ENCODE results near the gene MGAT3.
"Not testable (repeated sequence)": the region's sequence is repeated elsewhere in the genome, so short reads cannot be mapped to it uniquely, and the experiment has no call there.

The MGAT3 gene

DNA sequence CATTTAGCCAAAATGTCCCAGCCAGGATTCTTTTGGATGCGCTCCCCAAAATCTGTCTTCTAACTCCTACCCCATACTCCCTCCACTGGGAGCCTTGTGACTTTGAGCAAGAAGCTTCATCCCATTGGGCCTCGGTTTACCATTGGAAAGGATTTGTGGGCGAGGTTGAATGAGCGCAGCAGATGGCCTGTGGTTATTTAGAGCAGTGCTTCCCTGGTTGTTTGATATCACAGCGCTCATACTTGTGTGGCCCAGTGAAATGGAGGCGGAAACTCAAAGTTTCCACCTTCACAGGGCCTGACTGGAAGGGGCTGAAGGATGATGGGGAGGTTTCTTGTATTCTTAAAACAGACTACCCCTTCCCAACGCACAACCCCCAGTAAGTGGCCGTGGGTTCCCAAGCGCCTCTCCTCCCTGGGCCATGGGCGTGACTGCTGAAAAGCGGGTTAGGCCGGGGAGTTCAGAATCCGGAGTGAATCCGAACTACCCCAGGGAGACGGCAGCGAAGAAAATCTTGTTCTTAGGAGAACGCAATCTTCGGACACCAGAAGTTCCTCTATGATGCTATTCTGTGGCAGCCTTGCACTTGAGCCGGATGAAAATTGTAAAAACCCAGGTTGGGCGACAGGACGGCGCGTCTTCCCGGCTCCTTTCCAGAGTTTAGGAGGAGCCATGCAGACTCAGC lies 62.3 kb downstream of the MGAT3 start:
- DNase-seq = no peak

DNA sequence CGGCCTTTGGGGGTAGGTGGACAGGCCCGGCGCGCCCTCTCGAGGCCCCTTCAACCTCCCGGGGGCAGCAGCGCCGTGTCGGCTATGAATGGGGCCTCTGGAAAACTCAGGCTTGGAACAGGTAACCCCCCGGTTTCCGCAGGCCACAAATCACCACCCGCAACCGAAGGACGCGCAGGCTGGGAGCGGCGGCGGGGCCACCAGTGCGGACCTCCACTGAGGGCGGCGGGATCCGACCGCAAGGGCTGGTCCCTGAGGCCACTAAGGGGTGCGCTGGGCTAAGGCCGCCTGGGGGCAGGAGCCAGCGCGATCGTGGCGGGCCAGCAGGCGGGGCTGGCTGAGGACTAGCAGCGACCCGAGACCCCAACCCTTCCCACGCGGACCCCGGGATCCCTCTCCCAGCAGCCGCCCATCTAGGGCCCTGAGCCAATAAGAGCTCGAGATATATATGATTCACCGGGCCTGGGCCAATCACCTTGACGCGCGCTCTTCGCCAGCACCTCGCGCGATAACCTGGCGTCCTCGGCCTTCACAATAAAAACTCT lies 62.9 kb downstream of the MGAT3 start:
- DNase-seq = peak; percentile 96

DNA sequence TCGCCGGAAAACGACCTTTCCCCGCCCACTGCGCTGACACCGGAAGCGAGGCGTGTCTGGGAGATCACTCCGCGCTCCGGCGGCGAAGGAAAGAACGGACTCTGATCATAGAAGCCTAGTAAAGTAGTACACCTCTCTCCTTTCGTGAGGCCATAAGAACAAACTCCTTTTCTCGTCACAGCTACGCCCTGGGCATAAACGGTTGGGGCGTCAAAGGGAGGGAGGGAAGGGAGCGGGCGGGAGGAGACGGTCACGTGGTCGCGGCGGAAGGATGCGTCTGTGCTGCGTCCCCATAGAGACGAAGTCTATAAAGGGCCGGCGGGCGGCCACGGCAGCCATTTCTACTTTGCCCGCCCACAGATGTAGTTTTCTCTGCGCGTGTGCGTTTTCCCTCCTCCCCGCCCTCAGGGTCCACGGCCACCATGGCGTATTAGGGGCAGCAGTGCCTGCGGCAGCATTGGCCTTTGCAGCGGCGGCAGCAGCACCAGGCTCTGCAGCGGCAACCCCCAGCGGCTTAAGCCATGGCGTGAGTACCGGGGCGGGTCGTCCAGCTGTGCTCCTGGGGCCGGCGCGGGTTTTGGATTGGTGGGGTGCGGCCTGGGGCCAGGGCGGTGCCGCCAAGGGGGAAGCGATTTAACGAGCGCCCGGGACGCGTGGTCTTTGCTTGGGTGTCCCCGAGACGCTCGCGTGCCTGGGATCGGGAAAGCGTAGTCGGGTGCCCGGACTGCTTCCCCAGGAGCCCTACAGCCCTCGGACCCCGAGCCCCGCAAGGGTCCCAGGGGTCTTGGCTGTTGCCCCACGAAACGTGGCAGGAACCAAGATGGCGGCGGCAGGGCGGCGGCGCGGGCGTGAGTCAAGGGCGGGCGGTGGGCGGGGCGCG lies 63.7 kb downstream of the MGAT3 start, which contains the start of gene ATF4:
TSS of gene ATF4 (plus strand) at position 337 of the 880 bp plus-strand sequence. CDS start 884 bp downstream, outside the sequence.
- DNase-seq = peak; percentile 75

DNA sequence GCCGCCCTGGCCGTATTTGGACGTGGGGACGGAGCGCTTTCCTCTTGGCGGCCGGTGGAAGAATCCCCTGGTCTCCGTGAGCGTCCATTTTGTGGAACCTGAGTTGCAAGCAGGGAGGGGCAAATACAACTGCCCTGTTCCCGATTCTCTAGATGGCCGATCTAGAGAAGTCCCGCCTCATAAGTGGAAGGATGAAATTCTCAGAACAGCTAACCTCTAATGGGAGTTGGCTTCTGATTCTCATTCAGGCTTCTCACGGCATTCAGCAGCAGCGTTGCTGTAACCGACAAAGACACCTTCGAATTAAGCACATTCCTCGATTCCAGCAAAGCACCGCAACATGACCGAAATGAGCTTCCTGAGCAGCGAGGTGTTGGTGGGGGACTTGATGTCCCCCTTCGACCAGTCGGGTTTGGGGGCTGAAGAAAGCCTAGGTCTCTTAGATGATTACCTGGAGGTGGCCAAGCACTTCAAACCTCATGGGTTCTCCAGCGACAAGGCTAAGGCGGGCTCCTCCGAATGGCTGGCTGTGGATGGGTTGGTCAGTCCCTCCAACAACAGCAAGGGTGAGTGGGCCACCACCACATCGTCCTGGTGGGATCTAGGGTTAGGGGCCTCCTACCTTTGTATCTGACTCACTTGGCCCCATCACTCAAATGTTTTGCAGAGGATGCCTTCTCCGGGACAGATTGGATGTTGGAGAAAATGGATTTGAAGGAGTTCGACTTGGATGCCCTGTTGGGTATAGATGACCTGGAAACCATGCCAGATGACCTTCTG lies 64.5 kb downstream of the MGAT3 start:
- not testable (repeated sequence) for DNase-seq

DNA sequence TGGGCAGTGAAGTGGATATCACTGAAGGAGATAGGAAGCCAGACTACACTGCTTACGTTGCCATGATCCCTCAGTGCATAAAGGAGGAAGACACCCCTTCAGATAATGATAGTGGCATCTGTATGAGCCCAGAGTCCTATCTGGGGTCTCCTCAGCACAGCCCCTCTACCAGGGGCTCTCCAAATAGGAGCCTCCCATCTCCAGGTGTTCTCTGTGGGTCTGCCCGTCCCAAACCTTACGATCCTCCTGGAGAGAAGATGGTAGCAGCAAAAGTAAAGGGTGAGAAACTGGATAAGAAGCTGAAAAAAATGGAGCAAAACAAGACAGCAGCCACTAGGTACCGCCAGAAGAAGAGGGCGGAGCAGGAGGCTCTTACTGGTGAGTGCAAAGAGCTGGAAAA lies 65.3 kb downstream of the MGAT3 start:
- not testable (repeated sequence) for DNase-seq

DNA sequence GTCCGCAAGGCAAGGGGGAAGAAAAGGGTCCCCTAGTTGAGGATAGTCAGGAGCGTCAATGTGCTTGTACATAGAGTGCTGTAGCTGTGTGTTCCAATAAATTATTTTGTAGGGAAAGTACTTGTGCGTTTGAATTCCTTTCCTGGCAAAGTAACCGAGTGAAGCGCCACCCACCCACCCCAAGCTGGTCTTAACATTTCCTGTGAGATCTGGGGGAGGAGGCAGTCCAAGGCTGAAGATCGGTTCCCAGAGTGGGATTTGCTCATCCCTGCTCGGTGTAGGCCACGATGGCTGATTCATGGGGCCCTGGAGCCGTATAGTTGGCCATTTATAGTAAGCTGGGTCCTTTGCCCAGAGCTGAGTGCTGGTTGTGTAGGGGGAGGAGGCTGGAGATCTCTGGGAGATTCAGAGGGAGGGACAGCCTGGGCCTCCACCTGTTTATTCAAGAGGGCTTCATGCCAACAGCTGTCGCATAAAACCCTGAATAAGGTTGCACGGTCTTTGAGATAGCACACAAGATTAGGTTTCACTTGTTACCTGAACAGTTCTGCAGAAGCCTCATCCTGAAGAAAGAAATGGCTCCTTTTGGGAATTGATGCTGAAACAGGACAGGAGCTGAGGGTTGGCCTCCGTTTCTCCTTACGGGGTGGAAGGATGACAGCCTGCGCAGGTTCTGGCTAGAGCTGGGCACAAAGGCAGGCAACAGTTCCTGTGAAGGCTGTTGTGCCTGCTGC lies 65.9 kb downstream of the MGAT3 start:
- DNase-seq = peak; percentile 83

DNA sequence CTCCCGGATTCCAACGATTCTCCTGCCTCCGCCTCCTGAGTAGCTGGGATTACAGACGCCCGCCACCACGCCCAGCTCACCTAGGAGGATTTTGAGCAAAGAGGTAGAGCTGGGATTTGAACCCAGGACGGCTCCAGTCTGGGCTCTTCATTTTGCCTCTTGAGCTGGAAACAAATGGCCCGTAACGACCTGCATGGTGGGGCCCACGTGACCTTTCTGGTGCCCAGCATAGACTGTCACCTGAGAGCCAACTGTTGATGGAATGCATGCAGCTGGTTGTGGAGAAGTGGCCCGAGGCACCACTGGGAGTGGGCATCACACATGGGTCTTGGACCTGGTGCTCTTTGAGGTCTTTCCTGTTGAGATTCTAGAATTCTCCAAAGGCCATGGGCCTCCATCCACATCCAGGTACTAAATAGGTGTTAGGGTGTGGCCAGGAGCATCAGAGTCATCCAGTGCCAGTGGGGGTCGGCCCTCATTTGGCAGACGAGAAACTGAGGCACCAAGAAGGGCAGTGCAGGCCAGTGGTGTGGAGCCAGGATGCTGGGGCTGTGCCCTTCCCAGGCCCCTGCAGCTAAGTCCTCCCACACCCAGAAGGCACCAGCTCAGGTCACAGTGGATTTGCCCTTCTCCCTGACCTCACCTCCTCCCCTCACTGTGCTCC lies 67.4 kb downstream of the MGAT3 start:
- DNase-seq = no peak

DNA sequence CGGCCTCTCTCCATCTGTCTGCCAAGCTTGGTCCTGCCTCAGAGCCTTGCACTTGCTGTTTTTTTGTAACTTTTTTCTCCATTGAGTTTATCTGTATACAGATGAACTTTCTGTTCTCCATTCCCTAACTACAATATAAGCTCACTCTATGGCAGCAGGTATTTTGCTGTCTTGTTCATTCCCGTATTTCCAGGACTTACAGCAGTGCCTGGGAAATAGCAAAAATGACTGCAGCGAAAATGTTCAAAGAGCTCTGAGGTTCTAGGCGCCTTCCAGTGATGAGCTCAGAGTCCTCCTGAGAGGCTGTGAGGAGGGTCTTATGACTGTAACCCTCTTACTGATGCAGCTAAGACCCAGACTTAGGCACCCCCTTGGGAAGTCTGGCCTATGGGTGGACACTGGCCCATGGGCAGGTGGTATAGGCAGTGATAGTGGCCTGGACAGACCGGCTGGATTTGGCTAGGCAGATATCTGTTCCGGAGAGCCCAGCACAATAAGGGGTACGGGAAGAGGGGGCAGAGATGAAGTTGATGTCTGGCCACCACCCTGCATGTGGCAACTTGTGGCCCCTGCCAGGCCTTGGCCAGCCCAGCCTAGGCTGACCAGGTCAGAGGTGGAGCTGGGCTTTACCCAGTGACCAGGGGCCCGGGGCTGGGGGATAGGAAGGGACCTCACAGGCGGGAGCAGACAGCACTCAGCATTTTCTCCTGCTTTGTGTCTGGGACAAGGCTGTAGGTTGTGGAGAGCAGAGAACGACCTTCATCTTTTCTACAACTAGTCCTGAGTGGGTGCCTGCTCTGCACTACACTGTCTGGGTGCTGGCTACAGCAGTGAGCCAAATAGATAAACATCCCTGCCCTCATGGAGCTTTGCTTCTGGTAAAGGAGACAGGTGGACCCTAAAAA lies 68.2 kb downstream of the MGAT3 start:
- DNase-seq = no peak

DNA sequence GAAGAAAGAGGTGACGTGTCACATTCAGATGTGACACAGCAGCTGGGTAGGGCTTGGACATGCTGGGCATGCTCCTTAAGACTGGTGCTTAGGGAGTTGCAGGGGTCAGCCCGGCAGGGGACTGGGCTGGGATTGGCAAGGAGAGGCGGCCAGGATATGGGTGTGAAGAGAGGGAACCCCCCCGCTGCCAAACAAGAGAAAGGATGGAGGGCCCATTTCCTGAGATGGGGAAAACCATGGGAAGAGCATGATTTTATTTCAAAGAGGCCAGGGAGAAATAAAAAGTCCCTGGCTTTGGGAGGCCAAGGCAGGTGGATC lies 68.8 kb downstream of the MGAT3 start:
- DNase-seq = no peak

DNA sequence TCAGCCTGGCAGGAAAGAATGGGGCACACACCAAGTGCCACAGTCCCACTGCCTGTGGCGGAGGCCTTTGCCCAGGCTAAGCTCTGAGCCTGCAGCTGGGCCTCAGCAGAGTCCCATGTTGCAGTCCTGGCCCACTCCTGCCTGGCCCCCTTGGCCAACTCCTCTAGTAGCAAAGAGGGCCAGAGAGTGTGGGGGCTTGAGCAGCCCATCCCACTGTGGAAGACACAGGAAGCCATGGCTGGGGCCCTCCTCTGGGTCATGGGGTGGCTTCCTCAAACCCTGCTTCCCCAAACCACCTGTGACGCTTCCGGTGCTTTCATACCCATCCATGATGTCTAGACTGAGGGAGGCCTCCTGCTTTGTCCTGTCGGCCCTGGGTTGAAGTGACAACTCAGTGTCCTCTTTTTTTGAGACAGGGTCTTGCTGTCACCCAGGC lies 69.9 kb downstream of the MGAT3 start:
- DNase-seq = no peak

DNA sequence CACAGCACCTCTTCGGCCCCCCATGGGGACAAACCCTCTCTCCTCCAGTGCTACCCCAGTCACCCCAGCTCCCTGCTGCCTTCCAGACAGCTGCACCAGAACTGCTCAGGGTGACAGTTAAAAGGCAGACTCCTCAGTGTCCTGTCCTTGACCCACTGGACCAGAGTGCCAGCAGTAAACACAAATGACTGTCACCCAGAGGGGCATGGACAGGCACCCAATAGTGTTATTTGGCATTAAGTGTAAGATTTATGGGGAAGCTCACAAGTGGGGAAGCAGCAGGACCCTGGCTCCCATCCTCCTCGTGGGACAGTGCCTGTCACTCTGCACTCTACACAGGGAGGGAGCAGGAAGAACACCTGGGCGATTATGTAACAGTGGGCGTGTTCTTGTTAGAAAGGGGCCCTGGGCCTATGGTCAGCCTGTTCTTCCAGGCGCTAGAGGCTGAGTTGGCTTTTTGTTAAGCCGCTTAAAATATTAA lies 70.7 kb downstream of the MGAT3 start:
- peak; percentile 75 for DNase-seq

DNA sequence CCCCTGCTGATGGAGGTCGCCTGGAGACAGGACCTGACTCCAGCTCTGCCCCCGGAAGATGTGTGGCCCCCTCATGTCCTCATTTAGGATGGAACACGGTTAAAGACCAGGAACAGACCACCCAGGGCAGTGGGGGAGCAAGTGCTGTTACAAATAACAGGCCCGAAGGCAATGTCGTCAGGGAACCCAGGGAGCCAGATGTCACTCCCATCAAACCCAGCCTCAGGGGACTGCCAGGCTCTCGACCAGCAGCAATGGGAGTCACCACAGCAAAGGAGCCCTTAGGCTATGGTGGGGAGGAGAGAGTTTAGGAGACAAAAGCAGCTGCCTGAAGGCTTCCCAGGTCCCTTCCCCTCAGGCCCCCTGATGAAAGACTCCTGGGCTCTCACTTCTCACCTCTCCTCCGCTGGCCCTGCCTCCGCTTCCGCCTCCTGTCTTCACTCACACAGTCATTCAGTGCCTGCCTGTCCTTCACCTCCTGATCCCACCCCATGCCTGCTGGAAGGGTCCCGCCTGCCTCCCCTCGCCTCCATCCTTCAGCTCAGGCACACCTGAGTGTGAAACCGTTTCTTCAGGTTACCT lies 71.4 kb downstream of the MGAT3 start:
- DNase-seq = no peak

DNA sequence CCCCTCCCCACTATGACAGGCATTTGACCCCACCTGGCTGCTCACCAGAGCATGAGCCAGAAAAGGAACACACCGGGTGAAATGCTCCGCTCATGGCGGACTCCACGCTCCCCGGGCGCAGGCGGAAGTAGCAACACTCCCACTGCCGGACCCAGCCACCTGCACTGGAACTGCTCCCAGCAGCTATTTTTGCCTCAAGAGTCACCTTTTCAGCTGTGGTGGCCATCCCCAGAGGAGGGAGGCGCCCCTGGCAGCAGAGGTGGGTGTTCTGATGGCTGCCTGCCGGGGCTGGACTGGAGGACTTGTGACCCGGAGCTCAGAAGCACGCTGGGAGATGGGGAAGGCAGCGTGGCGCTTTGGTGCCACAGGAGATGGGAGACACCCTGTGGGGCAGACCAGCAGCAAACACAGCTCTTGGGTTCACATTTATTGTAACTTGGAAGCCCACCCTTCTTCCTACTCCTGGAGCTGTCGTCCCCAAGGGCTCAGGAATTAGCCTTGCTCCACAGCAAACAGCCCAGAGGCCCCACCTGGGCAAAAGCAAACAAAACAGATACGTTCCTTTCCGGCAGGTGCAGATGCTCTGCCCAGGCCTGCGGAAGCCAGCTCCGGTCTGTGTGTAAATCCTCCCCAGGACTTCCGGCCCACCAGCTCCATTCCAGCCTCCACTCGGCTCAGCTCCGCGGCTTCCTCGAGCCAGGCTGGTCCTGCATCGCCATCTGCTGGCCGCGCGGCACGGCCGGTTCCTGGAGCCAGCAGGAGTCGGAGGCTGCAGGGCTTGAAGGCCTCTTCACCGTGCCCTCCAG lies 72.1 kb downstream of the MGAT3 start:
- peak; percentile 94 for DNase-seq

DNA sequence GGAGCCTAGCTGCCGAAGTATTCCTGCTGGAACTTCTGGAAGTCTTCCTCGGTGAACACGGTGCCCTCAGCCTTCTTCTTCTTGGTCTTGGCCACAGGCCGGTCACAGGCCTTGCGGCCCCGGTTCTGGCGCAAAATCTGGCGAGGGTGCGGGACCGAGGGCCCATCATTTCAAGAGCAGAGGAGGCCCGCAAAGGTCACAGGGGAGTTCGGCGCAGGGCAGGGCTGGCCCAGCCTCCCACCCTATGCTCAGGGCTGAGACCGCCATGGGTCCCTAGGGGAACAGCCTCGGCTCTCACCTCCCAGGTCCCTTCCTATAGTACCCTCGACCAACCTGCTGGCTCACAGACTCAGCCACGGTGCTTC lies 72.7 kb downstream of the MGAT3 start:
- DNase-seq = no peak

DNA sequence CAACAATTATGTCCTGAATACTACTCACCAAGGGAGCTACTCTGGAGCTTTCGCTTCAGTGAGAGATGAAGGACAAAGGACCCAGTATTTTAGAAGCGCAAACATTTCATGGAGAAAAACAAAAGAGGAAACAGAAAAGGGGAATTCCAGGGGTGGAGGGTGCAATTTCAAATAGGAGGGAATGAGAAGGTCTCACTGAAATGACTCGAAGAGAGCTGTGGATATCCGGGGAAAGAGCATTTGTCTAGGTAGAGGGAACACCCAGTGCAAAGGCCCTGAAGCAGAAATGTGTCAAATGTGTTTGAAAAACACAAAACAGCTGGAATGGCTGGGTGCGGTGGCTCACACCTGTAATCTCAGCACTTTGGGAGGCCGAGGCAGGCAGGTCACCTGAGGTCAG lies 73.3 kb downstream of the MGAT3 start:
- no peak for DNase-seq

DNA sequence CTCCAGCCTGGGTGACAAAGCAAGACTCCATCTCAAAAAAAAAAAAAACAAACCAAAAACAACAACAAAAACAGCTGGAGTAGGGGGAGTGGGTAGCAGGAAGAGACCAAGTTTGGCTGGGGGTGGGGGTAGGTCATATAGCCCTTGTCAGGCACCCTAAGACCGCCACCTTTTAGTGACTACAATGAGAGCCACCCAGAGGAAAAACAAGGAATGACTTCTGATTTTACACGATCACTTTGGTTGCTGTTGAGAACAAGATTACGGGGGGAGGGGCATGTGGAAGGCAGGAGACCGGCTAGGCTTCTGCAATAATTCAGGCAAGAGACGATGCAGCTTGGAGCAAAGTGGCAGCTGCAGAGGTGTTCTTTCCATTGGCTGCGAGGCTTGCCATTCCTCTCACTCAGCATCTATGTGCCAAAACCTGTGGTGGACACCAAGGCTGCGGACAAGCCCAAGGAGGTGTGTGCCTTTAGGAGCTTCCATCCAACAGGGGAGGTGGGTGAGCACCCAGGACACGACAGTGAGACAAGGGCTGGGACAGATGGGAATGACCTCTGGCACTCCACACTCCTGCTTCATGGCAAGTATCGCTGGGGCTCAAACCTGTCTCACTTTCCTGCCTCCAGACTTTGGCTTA lies 74.0 kb downstream of the MGAT3 start:
- no peak for DNase-seq

DNA sequence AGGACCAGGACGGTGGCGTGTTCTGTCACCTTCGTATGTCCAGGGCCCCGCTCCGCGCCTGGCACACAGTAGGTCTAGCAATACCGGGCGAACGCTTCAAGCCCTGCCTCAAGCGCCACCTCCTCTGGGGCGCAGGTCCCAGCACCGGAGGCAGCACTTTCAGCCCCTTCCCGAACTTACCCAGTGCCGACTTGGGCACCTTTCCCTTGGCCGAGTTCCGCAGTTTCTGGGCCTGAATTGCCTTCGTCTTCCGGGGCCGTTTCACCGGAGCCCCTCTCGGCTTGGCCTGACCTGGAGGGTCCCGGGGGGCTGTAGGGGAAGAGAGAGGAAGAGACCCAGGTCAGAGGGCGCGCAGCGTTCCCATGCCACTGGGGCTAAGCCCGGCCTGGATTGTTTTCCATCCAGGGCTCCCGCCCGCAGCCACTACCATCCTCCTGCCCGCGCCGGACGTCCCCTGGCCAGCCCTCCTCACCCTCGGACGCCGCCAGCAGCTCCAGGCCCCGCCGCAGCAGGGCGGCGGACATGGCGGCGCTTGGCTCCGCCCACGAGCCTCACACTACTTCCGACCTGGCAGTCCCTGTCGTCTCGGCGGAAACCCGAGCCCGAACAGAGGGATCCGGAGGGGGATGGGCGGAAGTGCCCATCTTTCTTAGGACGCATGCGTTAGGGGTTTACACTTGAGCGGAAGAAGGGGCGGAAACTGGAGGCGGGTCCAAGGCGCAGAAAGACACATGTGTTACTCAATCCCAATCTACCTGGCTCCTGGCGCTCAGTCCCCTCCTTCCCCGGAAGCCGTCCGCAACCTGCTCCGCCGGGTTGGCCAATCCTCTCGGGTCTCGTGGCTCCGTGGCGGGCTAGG lies 75.6 kb downstream of the MGAT3 start, which contains the start of gene RPS19BP1:
TSS of gene RPS19BP1 (minus strand) at position 534 of the 859 bp plus-strand sequence. CDS start at position 524, 10 bp downstream.
- peak; percentile 98 for DNase-seq

DNA sequence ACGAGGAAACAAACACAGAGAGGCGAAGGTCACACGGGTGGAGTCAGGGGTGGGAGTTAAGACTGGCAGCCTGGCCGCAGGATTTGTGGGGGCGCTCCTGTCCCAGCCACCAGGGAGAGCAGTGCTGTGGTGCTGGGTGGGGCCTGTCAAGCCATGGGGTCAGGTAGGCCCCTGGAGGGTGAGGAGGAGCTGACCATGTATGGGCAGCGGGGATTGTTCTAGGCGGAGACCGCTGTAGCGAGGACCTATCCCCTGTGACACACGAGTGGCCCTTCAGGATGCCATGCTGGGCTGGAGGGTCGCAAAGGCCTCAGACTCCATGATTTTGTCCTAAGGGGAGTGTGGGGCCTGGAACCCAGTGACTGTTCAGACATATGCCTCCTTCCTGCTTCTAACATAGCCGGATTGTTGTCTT lies 77.3 kb downstream of the MGAT3 start:
- no peak for DNase-seq
